Parathyroid adenoma (tissue), 2 donors: ENCODE data around the gene IGSF6.

Experiments
- H2AFZ ChIP-seq: fragments of 300-600 bp; sonication (generic); one replicate; pipeline ENCODE4 v1.7.0; 2017; ENCODE audit warnings: antibody characterized with exemption, mild to moderate bottlenecking
- H3K27ac ChIP-seq: fragments of 300-600 bp; sonication (generic); one replicate; pipeline ENCODE4 v1.7.0; 2017
- H3K27me3 ChIP-seq: fragments of 300-600 bp; sonication (generic); one replicate; pipeline ENCODE4 v1.7.0; 2017; ENCODE audit warnings: low read length; ENCODE audit not compliant: control insufficient read depth, insufficient read depth
- H3K36me3 ChIP-seq: fragments of 300-600 bp; sonication (generic); one replicate; pipeline ENCODE4 v1.7.0; 2017; ENCODE audit warnings: low read length; ENCODE audit not compliant: control insufficient read depth, insufficient read depth
- H3K4me1 ChIP-seq: fragments of 300-600 bp; sonication (generic); one replicate; pipeline ENCODE4 v1.7.0; 2017; ENCODE audit warnings: control low read depth
- H3K4me2 ChIP-seq: fragments of 300-600 bp; sonication (generic); one replicate; pipeline ENCODE4 v1.7.0; 2017; ENCODE audit warnings: low read length
- H3K4me3 ChIP-seq: fragments of 300-600 bp; sonication (generic); one replicate; pipeline ENCODE4 v1.7.0; 2017; ENCODE audit warnings: low read depth, low read length
- H3K79me2 ChIP-seq: fragments of 300-600 bp; sonication (generic); one replicate; pipeline ENCODE4 v1.7.0; 2017; ENCODE audit warnings: control low read depth
- H3K9ac ChIP-seq: fragments of 300-600 bp; sonication (generic); one replicate; pipeline ENCODE4 v1.7.0; 2017; ENCODE audit warnings: mild to moderate bottlenecking
- H3K9me3 ChIP-seq: fragments of 300-600 bp; sonication (generic); one replicate; pipeline ENCODE4 v1.7.0; 2017; ENCODE audit warnings: low read length; ENCODE audit not compliant: control insufficient read depth
- CTCF ChIP-seq: fragments of 300-600 bp; sonication (generic); IDR thresholded peaks from one replicate; pipeline ENCODE4 v1.7.0; 2017; ENCODE audit warnings: antibody characterized with exemption, mild to moderate bottlenecking
- donor health status: primary hyperparathyroidism.

The IGSF6 gene

DNA sequence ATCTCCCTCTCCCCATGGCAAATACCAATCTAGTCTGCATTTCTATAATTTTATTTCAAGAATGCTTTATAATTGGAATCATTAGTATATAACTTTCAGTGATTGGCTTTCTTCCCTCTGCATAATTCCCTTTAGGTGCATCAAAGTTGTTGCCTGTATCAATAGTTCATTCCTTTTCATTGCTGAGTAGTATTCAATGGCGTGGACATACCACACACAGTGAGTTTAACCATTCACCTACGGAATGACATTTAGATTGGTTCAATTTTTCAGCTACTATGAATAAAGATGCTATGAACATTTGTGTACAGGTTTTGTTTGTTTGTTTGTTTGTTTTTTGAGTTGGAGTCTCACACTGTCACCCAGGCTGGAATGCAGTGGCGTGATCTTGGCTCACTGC lies 21.1 kb upstream of the IGSF6 start:
- Histone ChIP-seq H3K4me3 (no peak overlapping the region), H2AFZ (no peak overlapping the region), H3K36me3 (no peaks in the 10 kb centered on the region), H3K4me2 (no peak overlapping the region), H3K9ac (no peak overlapping the region), H3K27me3 (no peaks in the 10 kb centered on the region), H3K27ac (no peak overlapping the region), H3K79me2 (no peaks in the 10 kb centered on the region), H3K4me1 (no peaks in the 10 kb centered on the region), H3K9me3 (no peaks in the 10 kb centered on the region)
- no peak for TF ChIP-seq CTCF

DNA sequence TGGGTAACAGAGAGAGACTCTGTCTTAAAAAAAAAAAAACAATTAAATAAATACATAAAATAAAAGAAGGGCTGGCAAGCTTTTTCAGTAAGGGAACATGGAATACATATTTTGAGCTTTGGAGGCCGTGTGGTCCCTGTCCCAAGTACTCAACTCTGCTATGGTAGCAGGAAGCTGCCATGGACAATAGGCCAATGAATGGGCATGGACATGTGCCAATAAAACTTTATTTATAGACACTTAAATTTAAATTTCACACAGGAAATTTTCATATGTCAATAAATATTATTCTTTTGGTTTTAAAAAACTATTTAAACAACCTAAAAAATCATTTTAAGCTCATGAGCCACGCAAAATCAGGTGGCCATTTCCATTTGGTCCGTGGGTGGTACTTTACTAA lies 15.2 kb upstream of the IGSF6 start:
- H3K27ac ChIP-seq = no peak overlapping the region
- no peaks in the 10 kb centered on the region for H3K27me3 ChIP-seq
- no peak overlapping the region for H2AFZ ChIP-seq
- TF ChIP-seq CTCF = no peak
- no peaks in the 10 kb centered on the region for H3K79me2 ChIP-seq
- H3K4me1 ChIP-seq = no peaks in the 10 kb centered on the region
- no peak overlapping the region for H3K4me2 ChIP-seq
- H3K4me3 ChIP-seq = no peak overlapping the region
- H3K9ac ChIP-seq = no peak overlapping the region
- no peaks in the 10 kb centered on the region for H3K36me3 ChIP-seq
- H3K9me3 ChIP-seq = no peaks in the 10 kb centered on the region

DNA sequence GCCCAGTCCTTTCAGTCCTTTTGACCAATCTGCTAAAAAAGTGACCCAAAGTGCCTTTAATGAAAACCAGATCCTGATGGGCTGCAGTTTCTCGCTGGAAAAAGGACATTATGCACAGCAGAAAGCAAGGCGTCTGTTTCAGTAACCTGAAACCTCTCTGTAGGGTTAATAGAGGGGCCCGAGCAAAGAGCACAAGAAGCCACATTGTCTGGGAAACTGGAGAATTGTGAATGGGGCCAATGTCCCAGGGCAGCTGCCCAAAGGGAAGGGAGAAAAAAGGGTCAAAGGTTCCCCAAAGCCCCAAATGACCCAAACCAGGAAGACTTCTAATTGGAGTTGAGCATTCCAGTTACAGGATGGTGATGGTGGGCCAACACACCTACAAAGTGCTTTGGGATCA lies 14.4 kb upstream of the IGSF6 start:
- Histone ChIP-seq H2AFZ (no peak overlapping the region), H3K4me1 (no peaks in the 10 kb centered on the region), H3K36me3 (no peaks in the 10 kb centered on the region), H3K27ac (no peak overlapping the region), H3K27me3 (no peaks in the 10 kb centered on the region), H3K4me2 (no peak overlapping the region), H3K4me3 (no peak overlapping the region), H3K9me3 (no peaks in the 10 kb centered on the region), H3K9ac (no peak overlapping the region), H3K79me2 (no peaks in the 10 kb centered on the region)
- no peak for TF ChIP-seq CTCF

DNA sequence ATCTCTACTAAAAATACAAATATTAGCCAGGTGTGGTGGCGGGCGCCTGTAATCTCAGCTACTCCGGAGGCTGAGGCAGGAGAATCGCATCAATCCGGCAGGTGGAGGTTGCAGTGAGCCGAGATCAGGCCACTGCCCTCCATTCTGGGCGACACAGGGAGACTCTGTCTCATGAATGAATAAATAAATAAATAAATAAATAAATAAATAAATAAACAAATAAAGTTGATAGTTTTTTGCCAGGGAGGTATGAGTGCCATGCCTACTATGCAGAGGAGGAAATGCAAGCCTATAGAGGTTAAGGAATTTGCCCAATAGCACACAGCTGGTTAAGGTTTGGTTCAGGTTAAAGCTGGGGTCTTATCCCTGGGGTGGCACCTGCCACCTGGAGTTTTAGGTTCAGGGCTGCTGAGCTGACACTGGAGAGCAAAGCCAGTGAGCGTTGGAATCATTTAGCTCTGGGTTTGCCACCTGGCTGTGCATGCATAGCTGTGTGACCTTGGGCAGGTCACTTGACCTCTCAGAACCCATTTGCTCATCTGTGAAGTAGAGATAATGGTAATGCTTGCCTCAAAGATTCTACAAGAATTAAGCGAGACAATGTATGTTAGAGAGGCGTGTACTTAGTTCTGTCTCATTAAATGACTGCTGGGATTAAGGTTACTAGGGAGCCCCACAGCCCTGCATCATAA lies 12.5 kb upstream of the IGSF6 start:
- no peaks in the 10 kb centered on the region for H3K4me1 ChIP-seq
- no peak for TF ChIP-seq CTCF
- no peak overlapping the region for H3K4me3 ChIP-seq

More for the DNA sequence above, 12.5 kb upstream of the IGSF6 start:
- no peak overlapping the region for H3K4me2 ChIP-seq
- no peaks in the 10 kb centered on the region for H3K27me3 ChIP-seq
- H3K27ac ChIP-seq = no peak overlapping the region
- H3K9me3 ChIP-seq = no peaks in the 10 kb centered on the region
- H2AFZ ChIP-seq = no peak overlapping the region
- no peak overlapping the region for H3K9ac ChIP-seq
- no peaks in the 10 kb centered on the region for H3K36me3 ChIP-seq
- H3K79me2 ChIP-seq = no peaks in the 10 kb centered on the region
